Measurements from ENCODE around the gene KIAA1671.

- TF ChIP-seq CTCF (IDR thresholded peaks at IDR 0.05 in 4 of 5, conservative IDR thresholded peaks at IDR 0.05 in 1 of 5) (no peak), POLR2A (IDR thresholded peaks at IDR 0.05) (no peak)
These were observed 279.8 kb downstream of the KIAA1671 start for GRCh38 chr22:25232301-25232700.
